SK-N-SH (cell line): ENCODE data around the gene IRF2. TPM values are rescaled to one million over a fixed set of nuclear protein-coding genes. Genes with fewer than 3 reads are reported as not detected.
A peak's percentile ranks its signal among the peaks of the same experiment; 100 is the strongest.

Experiments
- CTCF ChIA-PET: fragments of 300-600, 350-600 bp; formaldehyde crosslinking; extraction: SDS; loops from one replicate; lab custom pipeline; 2021; lab: Yijun Ruan, JAX
- POLR2A ChIA-PET: fragments of 350-600 bp; sonication (Branson Sonifier 250); formaldehyde crosslinking; extraction: SDS; loops from one replicate; lab custom pipeline; 2020; ENCODE audit warnings: antibody characterized with exemption, inconsistent platforms; lab: Yijun Ruan, JAX
- DNase-seq: peaks from one replicate; pipeline ENCODE4 v3.0.0; 2012
- H2AFZ ChIP-seq: fragments of 200-600 bp; sonication (generic); 2 replicates; pipeline ENCODE4 v1.8.1; 2016; ENCODE audit warnings: antibody characterized with exemption, mild to moderate bottlenecking, low read depth
- H3F3A ChIP-seq: fragments of 200-600 bp; sonication (generic); replicated peaks from 2 replicates; pipeline ENCODE3; 2016; ENCODE audit warnings: antibody characterized with exemption, mild to moderate bottlenecking; ENCODE audit not compliant: insufficient read depth
- H3K27ac ChIP-seq, 2 experiments: fragments of 200-500 bp in 1 of 2; fragments of 200-600 bp in 1 of 2; sonication (Bioruptor generic) in 1 of 2; sonication (generic), shearing (Covaris generic) in 1 of 2; 2 replicates each; pipeline versions ENCODE4 v1.5.1 to v1.6.1; 2014 to 2016; ENCODE audit warnings: low read depth in 2 of 2, inconsistent platforms in 1 of 2, low read length in 1 of 2, mild to moderate bottlenecking in 1 of 2, mixed read lengths in 1 of 2
- H3K27me3 ChIP-seq: fragments of 200-600 bp; sonication (generic), shearing (Covaris generic); 2 replicates; pipeline ENCODE4 v1.6.1; 2016; ENCODE audit warnings: mixed run types; ENCODE audit not compliant: insufficient read depth
- H3K36me3 ChIP-seq, 2 experiments: fragments of 200-500 bp in 1 of 2; fragments of 200-600 bp in 1 of 2; sonication (Bioruptor generic) in 1 of 2; sonication (generic) in 1 of 2; replicated peaks in 1 of 2; 2 replicates each; pipeline versions ENCODE3 to v1.5.1; 2014 to 2016; ENCODE audit warnings: low read length in 1 of 2, mild to moderate bottlenecking in 1 of 2; ENCODE audit not compliant: insufficient read depth in 2 of 2, control insufficient read depth in 1 of 2
- H3K4me1 ChIP-seq, 2 experiments: fragments of 200-500 bp in 1 of 2; fragments of 200-600 bp in 1 of 2; sonication (Bioruptor generic) in 1 of 2; sonication (generic), shearing (Covaris generic) in 1 of 2; 2 replicates each; pipeline versions ENCODE4 v1.5.1 to v1.6.1; 2014 to 2016; ENCODE audit warnings: low read depth in 1 of 2, low read length in 1 of 2, mixed run types in 1 of 2; ENCODE audit not compliant: insufficient read depth in 2 of 2, control insufficient read depth in 1 of 2
- H3K4me2 ChIP-seq: fragments of 200-600 bp; sonication (generic), shearing (Covaris generic); 2 replicates; pipeline ENCODE4 v1.6.1; 2017; ENCODE audit warnings: mixed run types
- H3K4me3 ChIP-seq, 2 experiments: fragments of 200-500 bp in 1 of 2; fragments of 200-600 bp in 1 of 2; sonication (Bioruptor generic) in 1 of 2; sonication (generic), shearing (Covaris generic) in 1 of 2; 2 replicates each; pipeline versions ENCODE4 v1.5.1 to v1.8.1; 2014 to 2016; ENCODE audit warnings: low read depth in 2 of 2, inconsistent platforms in 1 of 2, low read length in 1 of 2, mild to moderate bottlenecking in 1 of 2, mixed read lengths in 1 of 2, moderate library complexity in 1 of 2
- H3K79me2 ChIP-seq: fragments of 200-600 bp; sonication (generic); 2 replicates; pipeline ENCODE4 v1.8.1; 2017; ENCODE audit warnings: mild to moderate bottlenecking; ENCODE audit not compliant: insufficient read depth
- H3K9ac ChIP-seq: fragments of 200-600 bp; sonication (generic); 2 replicates; pipeline ENCODE4 v1.6.1; 2017; ENCODE audit warnings: mixed run types
- H3K9me2 ChIP-seq: fragments of 200-600 bp; sonication (generic); 2 replicates; pipeline ENCODE4 v1.6.1; 2017; ENCODE audit warnings: mixed run types
- H3K9me3 ChIP-seq: fragments of 200-600 bp; sonication (generic); 2 replicates; pipeline ENCODE4 v1.6.1; 2017; ENCODE audit warnings: mixed run types, mild to moderate bottlenecking, moderate library complexity
- H4K20me1 ChIP-seq: fragments of 200-600 bp; sonication (generic); 2 replicates; pipeline ENCODE4 v1.6.1; 2017; ENCODE audit warnings: mild to moderate bottlenecking, mixed run types; ENCODE audit not compliant: insufficient read depth
- ELF1 ChIP-seq: IDR thresholded peaks from 2 replicates; pipeline ENCODE4 v1.4.0; 2012
- EP300 ChIP-seq, 2 experiments: IDR thresholded peaks; 2 replicates each; pipeline versions ENCODE4 v1.4.0 to v1.6.1; 2012; ENCODE audit warnings: borderline replicate concordance in 1 of 2, low read depth in 1 of 2, low read length in 1 of 2
- FOSL2 ChIP-seq: IDR thresholded peaks from 2 replicates; pipeline ENCODE4 v1.4.0; 2012; ENCODE audit warnings: low read depth, mild to moderate bottlenecking, moderate library complexity, borderline replicate concordance
- FOXM1 ChIP-seq: IDR thresholded peaks from 2 replicates; pipeline ENCODE4 v1.4.0; 2012; ENCODE audit warnings: low read depth, mild to moderate bottlenecking
- GABPA ChIP-seq: IDR thresholded peaks from 2 replicates; pipeline ENCODE4 v1.4.0; 2012; ENCODE audit warnings: low read depth, mild to moderate bottlenecking
- JUND ChIP-seq: IDR thresholded peaks from 2 replicates; pipeline ENCODE4 v1.4.0; 2012
- MEF2A ChIP-seq: IDR thresholded peaks from 2 replicates; pipeline ENCODE4 v1.4.0; 2012; ENCODE audit warnings: low read depth, borderline replicate concordance
- MXI1 ChIP-seq: IDR thresholded peaks from 2 replicates; pipeline ENCODE4 v1.6.1; 2012; ENCODE audit warnings: mild to moderate bottlenecking, low read depth, low read length, improper control_type of control experiment
- NFIC ChIP-seq: IDR thresholded peaks from 2 replicates; pipeline ENCODE4 v1.4.0; 2012; ENCODE audit warnings: borderline replicate concordance
- NRF1 ChIP-seq: IDR thresholded peaks from 2 replicates; pipeline ENCODE4 v1.6.1; 2012; ENCODE audit warnings: low read depth, mild to moderate bottlenecking, low read length
- POLR2AphosphoS5 ChIP-seq: IDR thresholded peaks from 2 replicates; pipeline ENCODE4 v1.6.1; 2012; ENCODE audit warnings: low read depth, low read length
- RAD21 ChIP-seq: IDR thresholded peaks from 2 replicates; pipeline ENCODE4 v1.6.1; 2012; ENCODE audit warnings: mild to moderate bottlenecking, low read length
- RXRA ChIP-seq: IDR thresholded peaks from 2 replicates; pipeline ENCODE4 v1.4.0; 2012; ENCODE audit warnings: low read depth, mild to moderate bottlenecking, borderline replicate concordance
- SIN3A ChIP-seq: IDR thresholded peaks from 2 replicates; pipeline ENCODE4 v1.6.1; 2012; ENCODE audit warnings: low read depth, mild to moderate bottlenecking, low read length, moderate library complexity, borderline replicate concordance
- SMC3 ChIP-seq: IDR thresholded peaks from 2 replicates; pipeline ENCODE4 v1.6.1; 2012; ENCODE audit warnings: low read depth, low read length, improper control_type of control experiment
- TAF1 ChIP-seq: IDR thresholded peaks from 2 replicates; pipeline ENCODE4 v1.6.1; 2012; ENCODE audit warnings: low read depth, mild to moderate bottlenecking, low read length, moderate library complexity, borderline replicate concordance
- TCF12 ChIP-seq: IDR thresholded peaks from 2 replicates; pipeline ENCODE4 v1.4.0; 2012
- TEAD4 ChIP-seq: IDR thresholded peaks from 2 replicates; pipeline ENCODE4 v1.4.0; 2012; ENCODE audit warnings: mild to moderate bottlenecking, borderline replicate concordance; ENCODE audit not compliant: insufficient read depth
- YY1 ChIP-seq: IDR thresholded peaks from 2 replicates; pipeline ENCODE4 v1.4.0; 2012; ENCODE audit warnings: low read depth, mild to moderate bottlenecking
- WGBS: methylation state at CpG from one replicate; pipeline ENCODE4 v1.1.6; 2017; ENCODE audit warnings: low lambda C conversion rate; 5-methylcytosine and 5-hydroxymethylcytosine counted together
- polyA plus RNA-seq, 3 experiments: library from polyadenylated mRNA; depleted of rRNA; stranded (reverse); fragments of >200 nt; gene quantifications; 2 replicates each; pipeline ENCODE4 v1.2.3, GENCODE V29; 2012
- TF ChIP-seq, protein P1 (sequence below): IDR thresholded peaks from 2 replicates; pipeline ENCODE4; 2012
- TF ChIP-seq, protein P2 (sequence below): fragments of 150-350 bp; IDR thresholded peaks from 2 replicates; pipeline ENCODE4 v1.6.1; 2017; ENCODE audit warnings: antibody characterized with exemption, low read length, low read depth, borderline replicate concordance
- TF ChIP-seq, protein P3 (sequence below): fragments of 150-350 bp; IDR thresholded peaks from 2 replicates; pipeline ENCODE4 v1.6.1; 2016; ENCODE audit warnings: mild to moderate bottlenecking, low read depth, low read length
- TF ChIP-seq, protein P4 (sequence below): IDR thresholded peaks from 2 replicates; pipeline ENCODE4 v1.4.0; 2012; ENCODE audit warnings: low read depth, borderline replicate concordance
- TF ChIP-seq, protein P5 (sequence below): IDR thresholded peaks from 2 replicates; pipeline ENCODE4 v1.4.0; 2012; ENCODE audit warnings: low read depth, borderline replicate concordance
- TF ChIP-seq, protein P6 (sequence below): IDR thresholded peaks from 2 replicates; pipeline ENCODE4 v1.6.1; 2012; ENCODE audit warnings: mild to moderate bottlenecking, low read depth, low read length, moderate library complexity

Gene IRF2
- polyA plus RNA-seq, 1 of the 3 experiments (the other 2 are of a cell fraction) = 23.3 TPM

DNA sequence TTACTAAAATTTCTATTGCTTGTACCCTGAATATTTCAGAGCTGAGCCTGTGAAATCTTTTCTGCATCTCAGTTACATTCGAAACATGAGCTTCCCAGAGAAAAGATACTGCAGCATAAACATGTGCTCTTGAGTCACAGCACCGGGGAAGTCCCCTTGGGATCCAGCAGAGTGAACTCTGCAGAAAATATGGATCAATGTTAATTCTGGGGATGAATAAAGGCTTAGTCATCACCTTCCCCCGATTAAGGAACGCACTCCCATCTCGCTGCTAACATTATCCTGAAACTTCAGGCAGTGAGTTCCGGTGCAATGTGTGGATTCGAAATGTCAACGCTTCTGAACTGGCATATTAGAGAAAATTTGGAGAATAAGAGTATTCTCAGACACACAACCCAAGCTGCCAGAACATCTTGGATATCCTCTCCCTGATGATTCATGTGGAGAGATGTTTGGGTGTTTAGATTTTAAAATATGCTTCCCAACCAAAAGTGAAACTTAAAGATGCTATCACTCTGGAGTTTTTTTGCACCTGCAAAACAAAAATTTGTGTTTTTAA lies 90.8 kb downstream of the IRF2 start:
- WGBS = 11% methylated on average over 8 of the region's 8 CpGs
- Histone ChIP-seq H3K4me3 (peak overlapping the region; percentile 44 to 56; a peak in 3 of 4 replicates), H3F3A (peaks cover 19% of the 10 kb centered on the region), H2AFZ (no peak overlapping the region), H3K27ac (peak overlapping the region; percentile 80 to 90; a peak in 3 of 4 replicates), H4K20me1 (no peaks in the 10 kb centered on the region), H3K4me1 (peaks cover 12 to 30% of the 10 kb centered on the region in 2 experiments), H3K9me3 (no peaks in the 10 kb centered on the region), H3K9me2 (no peaks in the 10 kb centered on the region), H3K4me2 (peak overlapping the region; percentile 79), H3K79me2 (no peaks in the 10 kb centered on the region), H3K36me3 (peaks cover 9 to 21% of the 10 kb centered on the region in 2 experiments), H3K27me3 (no peaks in the 10 kb centered on the region), H3K9ac (peak overlapping the region; percentile 57)
- ChIA-PET POLR2A (interaction anchor here (0.9 kb wide), 1 partner anchor 154 kb away, joined by 4 read pairs; no protein-coding TSS in a partner anchor), CTCF (no interaction called here)
- no peak for DNase-seq
- TF ChIP-seq, protein P1, sequence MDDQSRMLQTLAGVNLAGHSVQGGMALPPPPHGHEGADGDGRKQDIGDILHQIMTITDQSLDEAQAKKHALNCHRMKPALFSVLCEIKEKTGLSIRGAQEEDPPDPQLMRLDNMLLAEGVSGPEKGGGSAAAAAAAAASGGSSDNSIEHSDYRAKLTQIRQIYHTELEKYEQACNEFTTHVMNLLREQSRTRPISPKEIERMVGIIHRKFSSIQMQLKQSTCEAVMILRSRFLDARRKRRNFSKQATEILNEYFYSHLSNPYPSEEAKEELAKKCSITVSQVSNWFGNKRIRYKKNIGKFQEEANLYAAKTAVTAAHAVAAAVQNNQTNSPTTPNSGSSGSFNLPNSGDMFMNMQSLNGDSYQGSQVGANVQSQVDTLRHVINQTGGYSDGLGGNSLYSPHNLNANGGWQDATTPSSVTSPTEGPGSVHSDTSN = peak; percentile 65
- TF ChIP-seq ELF1 (no peak), FOSL2 (peak; percentile 92), NRF1 (no peak), EP300 (IDR thresholded peaks at IDR 0.05; ENCODE audit: borderline replicate concordance in 1 of 2, low read depth in 1 of 2, low read length in 1 of 2) (peak in 1 of 2 experiments; percentile 81; a peak in 2 of 4 replicates), GABPA (no peak; the same call in 1 of the 2 replicates), RAD21 (no peak), TCF12 (peak; percentile 90), MEF2A (0 out of 2 replicates have a peak, but pooled peaks have one; percentile 38), TAF1 (no peak), RXRA (peak; percentile 83), TEAD4 (peak; percentile 63; the same call in 1 of the 2 replicates), YY1 (no peak), SIN3A (peak; percentile 86), FOXM1 (no peak), NFIC (peak; percentile 54; the same call in 1 of the 2 replicates), POLR2AphosphoS5 (peak; percentile 49; the same call in 1 of the 2 replicates), JUND (peak; percentile 97), SMC3 (no peak), MXI1 (no peak)
- TF ChIP-seq, protein P2, sequence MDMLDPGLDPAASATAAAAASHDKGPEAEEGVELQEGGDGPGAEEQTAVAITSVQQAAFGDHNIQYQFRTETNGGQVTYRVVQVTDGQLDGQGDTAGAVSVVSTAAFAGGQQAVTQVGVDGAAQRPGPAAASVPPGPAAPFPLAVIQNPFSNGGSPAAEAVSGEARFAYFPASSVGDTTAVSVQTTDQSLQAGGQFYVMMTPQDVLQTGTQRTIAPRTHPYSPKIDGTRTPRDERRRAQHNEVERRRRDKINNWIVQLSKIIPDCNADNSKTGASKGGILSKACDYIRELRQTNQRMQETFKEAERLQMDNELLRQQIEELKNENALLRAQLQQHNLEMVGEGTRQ = no peak
- TF ChIP-seq, protein P3, sequence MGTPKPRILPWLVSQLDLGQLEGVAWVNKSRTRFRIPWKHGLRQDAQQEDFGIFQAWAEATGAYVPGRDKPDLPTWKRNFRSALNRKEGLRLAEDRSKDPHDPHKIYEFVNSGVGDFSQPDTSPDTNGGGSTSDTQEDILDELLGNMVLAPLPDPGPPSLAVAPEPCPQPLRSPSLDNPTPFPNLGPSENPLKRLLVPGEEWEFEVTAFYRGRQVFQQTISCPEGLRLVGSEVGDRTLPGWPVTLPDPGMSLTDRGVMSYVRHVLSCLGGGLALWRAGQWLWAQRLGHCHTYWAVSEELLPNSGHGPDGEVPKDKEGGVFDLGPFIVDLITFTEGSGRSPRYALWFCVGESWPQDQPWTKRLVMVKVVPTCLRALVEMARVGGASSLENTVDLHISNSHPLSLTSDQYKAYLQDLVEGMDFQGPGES = no peak
- TF ChIP-seq, protein P4, sequence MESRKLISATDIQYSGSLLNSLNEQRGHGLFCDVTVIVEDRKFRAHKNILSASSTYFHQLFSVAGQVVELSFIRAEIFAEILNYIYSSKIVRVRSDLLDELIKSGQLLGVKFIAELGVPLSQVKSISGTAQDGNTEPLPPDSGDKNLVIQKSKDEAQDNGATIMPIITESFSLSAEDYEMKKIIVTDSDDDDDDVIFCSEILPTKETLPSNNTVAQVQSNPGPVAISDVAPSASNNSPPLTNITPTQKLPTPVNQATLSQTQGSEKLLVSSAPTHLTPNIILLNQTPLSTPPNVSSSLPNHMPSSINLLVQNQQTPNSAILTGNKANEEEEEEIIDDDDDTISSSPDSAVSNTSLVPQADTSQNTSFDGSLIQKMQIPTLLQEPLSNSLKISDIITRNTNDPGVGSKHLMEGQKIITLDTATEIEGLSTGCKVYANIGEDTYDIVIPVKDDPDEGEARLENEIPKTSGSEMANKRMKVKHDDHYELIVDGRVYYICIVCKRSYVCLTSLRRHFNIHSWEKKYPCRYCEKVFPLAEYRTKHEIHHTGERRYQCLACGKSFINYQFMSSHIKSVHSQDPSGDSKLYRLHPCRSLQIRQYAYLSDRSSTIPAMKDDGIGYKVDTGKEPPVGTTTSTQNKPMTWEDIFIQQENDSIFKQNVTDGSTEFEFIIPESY = 0 out of 2 replicates have a peak, but pooled peaks have one; percentile 34
- TF ChIP-seq, protein P5, sequence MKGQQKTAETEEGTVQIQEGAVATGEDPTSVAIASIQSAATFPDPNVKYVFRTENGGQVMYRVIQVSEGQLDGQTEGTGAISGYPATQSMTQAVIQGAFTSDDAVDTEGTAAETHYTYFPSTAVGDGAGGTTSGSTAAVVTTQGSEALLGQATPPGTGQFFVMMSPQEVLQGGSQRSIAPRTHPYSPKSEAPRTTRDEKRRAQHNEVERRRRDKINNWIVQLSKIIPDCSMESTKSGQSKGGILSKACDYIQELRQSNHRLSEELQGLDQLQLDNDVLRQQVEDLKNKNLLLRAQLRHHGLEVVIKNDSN = no peak
- TF ChIP-seq, protein P6, sequence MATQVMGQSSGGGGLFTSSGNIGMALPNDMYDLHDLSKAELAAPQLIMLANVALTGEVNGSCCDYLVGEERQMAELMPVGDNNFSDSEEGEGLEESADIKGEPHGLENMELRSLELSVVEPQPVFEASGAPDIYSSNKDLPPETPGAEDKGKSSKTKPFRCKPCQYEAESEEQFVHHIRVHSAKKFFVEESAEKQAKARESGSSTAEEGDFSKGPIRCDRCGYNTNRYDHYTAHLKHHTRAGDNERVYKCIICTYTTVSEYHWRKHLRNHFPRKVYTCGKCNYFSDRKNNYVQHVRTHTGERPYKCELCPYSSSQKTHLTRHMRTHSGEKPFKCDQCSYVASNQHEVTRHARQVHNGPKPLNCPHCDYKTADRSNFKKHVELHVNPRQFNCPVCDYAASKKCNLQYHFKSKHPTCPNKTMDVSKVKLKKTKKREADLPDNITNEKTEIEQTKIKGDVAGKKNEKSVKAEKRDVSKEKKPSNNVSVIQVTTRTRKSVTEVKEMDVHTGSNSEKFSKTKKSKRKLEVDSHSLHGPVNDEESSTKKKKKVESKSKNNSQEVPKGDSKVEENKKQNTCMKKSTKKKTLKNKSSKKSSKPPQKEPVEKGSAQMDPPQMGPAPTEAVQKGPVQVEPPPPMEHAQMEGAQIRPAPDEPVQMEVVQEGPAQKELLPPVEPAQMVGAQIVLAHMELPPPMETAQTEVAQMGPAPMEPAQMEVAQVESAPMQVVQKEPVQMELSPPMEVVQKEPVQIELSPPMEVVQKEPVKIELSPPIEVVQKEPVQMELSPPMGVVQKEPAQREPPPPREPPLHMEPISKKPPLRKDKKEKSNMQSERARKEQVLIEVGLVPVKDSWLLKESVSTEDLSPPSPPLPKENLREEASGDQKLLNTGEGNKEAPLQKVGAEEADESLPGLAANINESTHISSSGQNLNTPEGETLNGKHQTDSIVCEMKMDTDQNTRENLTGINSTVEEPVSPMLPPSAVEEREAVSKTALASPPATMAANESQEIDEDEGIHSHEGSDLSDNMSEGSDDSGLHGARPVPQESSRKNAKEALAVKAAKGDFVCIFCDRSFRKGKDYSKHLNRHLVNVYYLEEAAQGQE = no peak
